Upper lobe of left lung (tissue), 4 donors: ENCODE results near the gene ASTN2.

Experiments used
- CTCF ChIP-seq, 6 experiments: fragments of 450-650 bp in 4 of 6; fragments of 200-600 bp in 2 of 6; sonication (generic) in 2 of 6; IDR thresholded peaks; one replicate each; pipeline ENCODE4 v1.5.1; 2016 to 2019; ENCODE audit warnings: antibody characterized with exemption in 6 of 6
- POLR2A ChIP-seq, 4 donors: fragments of 450-650 bp; IDR thresholded peaks; one replicate each; pipeline ENCODE4 v1.5.1; 2016 to 2017; ENCODE audit warnings: antibody characterized with exemption in 4 of 4, mild to moderate bottlenecking in 2 of 4
- POLR2AphosphoS5 ChIP-seq, 2 donors: sonication (generic); formaldehyde crosslinking; IDR thresholded peaks; one replicate each; pipeline ENCODE4 v1.5.1; 2017; ENCODE audit warnings: antibody characterized with exemption in 2 of 2

- TF ChIP-seq CTCF (IDR thresholded peaks at IDR 0.05) (no peak), POLR2A (IDR thresholded peaks at IDR 0.05) (no peak), POLR2AphosphoS5 (IDR thresholded peaks at IDR 0.05) (no peak)
Measured at GRCh38 chr9:116689486-116690032, 725.3 kb downstream of the ASTN2 start.
